ENCODE results near the gene ARHGAP10.

Gene ARHGAP10

GRCh38 chr4:147971116-147971515 lies 239.2 kb downstream of the ARHGAP10 start:
- H2BK5ac ChIP-seq (ENCODE audit: low read depth, low read length, poor library complexity, severe bottlenecking): no peak overlapping the region
- no peak overlapping the region for H2BK15ac ChIP-seq (ENCODE audit: low read depth, poor library complexity, severe bottlenecking)
- H3K23ac ChIP-seq (ENCODE audit: low read length in 2 of 2): no peak overlapping the region
- no peak for DNase-seq
- H3K4me3 ChIP-seq (ENCODE audit: insufficient read depth in 1 of 2, low read depth in 1 of 2, low read length in 2 of 2): no peak overlapping the region
- no peak overlapping the region for H3K27ac ChIP-seq (ENCODE audit: low read length, poor library complexity, severe bottlenecking)
- no peaks in the 10 kb centered on the region for H3K27me3 ChIP-seq (ENCODE audit: control insufficient read depth in 1 of 2, insufficient read depth in 1 of 2, low read length in 2 of 2)
- no peak overlapping the region for H3K9ac ChIP-seq (ENCODE audit: low read length)
- H3K9me3 ChIP-seq (ENCODE audit: control insufficient read depth, low read length): no peaks in the 10 kb centered on the region
- H2BK120ac ChIP-seq (ENCODE audit: low read depth, low read length): no peak overlapping the region
- H3K4me2 ChIP-seq (ENCODE audit: low read length, poor library complexity, severe bottlenecking): no peak overlapping the region
- peaks cover 12% of the 10 kb centered on the region for H3K79me1 ChIP-seq (replicated peaks; ENCODE audit: low read length, poor library complexity, severe bottlenecking)
- no peak overlapping the region for H2AK5ac ChIP-seq (ENCODE audit: low read length, severe bottlenecking)
- H4K8ac ChIP-seq (ENCODE audit: low read length): no peak overlapping the region
- H3K4me1 ChIP-seq (ENCODE audit: control insufficient read depth, insufficient read depth, low read depth, low read length): no peaks in the 10 kb centered on the region
- no peak overlapping the region for H3K14ac ChIP-seq (ENCODE audit: low read length in 2 of 2)
- no peak overlapping the region for H2AFZ ChIP-seq (ENCODE audit: low read depth, low read length)
- H3K36me3 ChIP-seq (ENCODE audit: control insufficient read depth in 1 of 2, insufficient read depth in 2 of 2, low read depth in 1 of 2, low read length in 2 of 2): peaks cover 0 to 47% of the 10 kb centered on the region in 2 experiments
- no peak overlapping the region for H2BK12ac ChIP-seq (ENCODE audit: low read length in 2 of 2)
- no peak overlapping the region for H3K18ac ChIP-seq (ENCODE audit: low read depth in 1 of 2, low read length in 2 of 2)
- no peak overlapping the region for H4K91ac ChIP-seq (ENCODE audit: low read length)
- no peak overlapping the region for H3K4ac ChIP-seq (ENCODE audit: low read depth in 1 of 2, low read length in 2 of 2)
- WGBS: 99% methylated on average over 4 of the region's 4 CpGs

- H3K9ac ChIP-seq (ENCODE audit: low read length): peak overlapping the region; percentile 22
- H2AK5ac ChIP-seq (ENCODE audit: low read length, severe bottlenecking): no peak overlapping the region
- H3K23ac ChIP-seq (ENCODE audit: low read length in 2 of 2): no peak overlapping the region
- no peak overlapping the region for H3K4me3 ChIP-seq (ENCODE audit: insufficient read depth in 1 of 2, low read depth in 1 of 2, low read length in 2 of 2)
- H4K91ac ChIP-seq (ENCODE audit: low read length): no peak overlapping the region
- H3K4ac ChIP-seq (ENCODE audit: low read depth in 1 of 2, low read length in 2 of 2): no peak overlapping the region
- H3K9me3 ChIP-seq (ENCODE audit: control insufficient read depth, low read length): no peaks in the 10 kb centered on the region
- H3K27me3 ChIP-seq (ENCODE audit: control insufficient read depth in 1 of 2, insufficient read depth in 1 of 2, low read length in 2 of 2): no peaks in the 10 kb centered on the region
- no peaks in the 10 kb centered on the region for H3K4me1 ChIP-seq (ENCODE audit: control insufficient read depth, insufficient read depth, low read depth, low read length)
- H2BK120ac ChIP-seq (ENCODE audit: low read depth, low read length): no peak overlapping the region
- no peak overlapping the region for H2BK15ac ChIP-seq (ENCODE audit: low read depth, poor library complexity, severe bottlenecking)
- no peak overlapping the region for H3K27ac ChIP-seq (ENCODE audit: low read length, poor library complexity, severe bottlenecking)
- H3K4me2 ChIP-seq (ENCODE audit: low read length, poor library complexity, severe bottlenecking): no peak overlapping the region
- H3K18ac ChIP-seq (ENCODE audit: low read depth in 1 of 2, low read length in 2 of 2): no peak overlapping the region
- peak; percentile 17 for DNase-seq
- H4K8ac ChIP-seq (ENCODE audit: low read length): no peak overlapping the region
- H2AFZ ChIP-seq (ENCODE audit: low read depth, low read length): no peak overlapping the region
- 95% methylated on average over 2 of the region's 3 CpGs for WGBS
- H3K79me1 ChIP-seq (replicated peaks; ENCODE audit: low read length, poor library complexity, severe bottlenecking): peaks cover 17% of the 10 kb centered on the region
- H2BK12ac ChIP-seq (ENCODE audit: low read length in 2 of 2): no peak overlapping the region
- peaks cover 0 to 30% of the 10 kb centered on the region in 2 experiments for H3K36me3 ChIP-seq (ENCODE audit: control insufficient read depth in 1 of 2, insufficient read depth in 2 of 2, low read depth in 1 of 2, low read length in 2 of 2)
- no peak overlapping the region for H3K14ac ChIP-seq (ENCODE audit: low read length in 2 of 2)
- H2BK5ac ChIP-seq (ENCODE audit: low read depth, low read length, poor library complexity, severe bottlenecking): no peak overlapping the region
Measured at GRCh38 chr4:147975325-147975724, 243.4 kb downstream of the ARHGAP10 start.

- whole genome bisulfite sequencing: 100% methylated on average over 1 of the region's 2 CpGs
- Histone ChIP-seq H3K4me1 (ENCODE audit: control insufficient read depth, insufficient read depth, low read depth, low read length) (no peaks in the 10 kb centered on the region), H3K23ac (ENCODE audit: low read length in 2 of 2) (no peak overlapping the region), H3K9ac (ENCODE audit: low read length) (peak overlapping the region; percentile 24), H3K27ac (ENCODE audit: low read length, poor library complexity, severe bottlenecking) (no peak overlapping the region), H3K4me3 (ENCODE audit: insufficient read depth in 1 of 2, low read depth in 1 of 2, low read length in 2 of 2) (no peak overlapping the region), H2BK120ac (ENCODE audit: low read depth, low read length) (no peak overlapping the region), H2BK12ac (ENCODE audit: low read length in 2 of 2) (no peak overlapping the region), H3K18ac (ENCODE audit: low read depth in 1 of 2, low read length in 2 of 2) (no peak overlapping the region), H3K4ac (ENCODE audit: low read depth in 1 of 2, low read length in 2 of 2) (no peak overlapping the region), H3K4me2 (ENCODE audit: low read length, poor library complexity, severe bottlenecking) (no peak overlapping the region), H4K91ac (ENCODE audit: low read length) (no peak overlapping the region), H3K9me3 (ENCODE audit: control insufficient read depth, low read length) (no peaks in the 10 kb centered on the region), H2BK15ac (ENCODE audit: low read depth, poor library complexity, severe bottlenecking) (no peak overlapping the region), H3K36me3 (ENCODE audit: control insufficient read depth in 1 of 2, insufficient read depth in 2 of 2, low read depth in 1 of 2, low read length in 2 of 2) (peaks cover 0 to 28% of the 10 kb centered on the region in 2 experiments), H3K27me3 (ENCODE audit: control insufficient read depth in 1 of 2, insufficient read depth in 1 of 2, low read length in 2 of 2) (no peaks in the 10 kb centered on the region), H2AFZ (ENCODE audit: low read depth, low read length) (no peak overlapping the region), H2BK5ac (ENCODE audit: low read depth, low read length, poor library complexity, severe bottlenecking) (no peak overlapping the region), H3K14ac (ENCODE audit: low read length in 2 of 2) (no peak overlapping the region), H4K8ac (ENCODE audit: low read length) (no peak overlapping the region), H2AK5ac (ENCODE audit: low read length, severe bottlenecking) (no peak overlapping the region), H3K79me1 (replicated peaks; ENCODE audit: low read length, poor library complexity, severe bottlenecking) (peaks cover 16% of the 10 kb centered on the region)
- DNase-seq: peak; percentile 8
Measured at GRCh38 chr4:147975933-147976928, 244.3 kb downstream of the ARHGAP10 start.

- H3K4me1 ChIP-seq (ENCODE audit: control insufficient read depth, insufficient read depth, low read depth, low read length): peaks cover 7% of the 10 kb centered on the region
- no peak overlapping the region for H2BK5ac ChIP-seq (ENCODE audit: low read depth, low read length, poor library complexity, severe bottlenecking)
- peaks cover 12 to 20% of the 10 kb centered on the region in 2 experiments for H3K36me3 ChIP-seq (ENCODE audit: control insufficient read depth in 1 of 2, insufficient read depth in 2 of 2, low read depth in 1 of 2, low read length in 2 of 2)
- DNase-seq: no peak
- no peak overlapping the region for H2BK120ac ChIP-seq (ENCODE audit: low read depth, low read length)
- no peak overlapping the region for H3K18ac ChIP-seq (ENCODE audit: low read depth in 1 of 2, low read length in 2 of 2)
- H3K4me2 ChIP-seq (ENCODE audit: low read length, poor library complexity, severe bottlenecking): no peak overlapping the region
- H3K79me1 ChIP-seq (replicated peaks; ENCODE audit: low read length, poor library complexity, severe bottlenecking): peaks cover 29% of the 10 kb centered on the region
- H4K91ac ChIP-seq (ENCODE audit: low read length): no peak overlapping the region
- H2BK15ac ChIP-seq (ENCODE audit: low read depth, poor library complexity, severe bottlenecking): no peak overlapping the region
- H2BK12ac ChIP-seq (ENCODE audit: low read length in 2 of 2): no peak overlapping the region
- no peaks in the 10 kb centered on the region for H3K27me3 ChIP-seq (ENCODE audit: control insufficient read depth in 1 of 2, insufficient read depth in 1 of 2, low read length in 2 of 2)
- no peaks in the 10 kb centered on the region for H3K9me3 ChIP-seq (ENCODE audit: control insufficient read depth, low read length)
- H2AFZ ChIP-seq (ENCODE audit: low read depth, low read length): no peak overlapping the region
- H3K27ac ChIP-seq (ENCODE audit: low read length, poor library complexity, severe bottlenecking): no peak overlapping the region
- WGBS: 100% methylated on average over 2 of the region's 3 CpGs
- H2AK5ac ChIP-seq (ENCODE audit: low read length, severe bottlenecking): no peak overlapping the region
- H3K9ac ChIP-seq (ENCODE audit: low read length): no peak overlapping the region
- H4K8ac ChIP-seq (ENCODE audit: low read length): no peak overlapping the region
- no peak overlapping the region for H3K4me3 ChIP-seq (ENCODE audit: insufficient read depth in 1 of 2, low read depth in 1 of 2, low read length in 2 of 2)
- no peak overlapping the region for H3K14ac ChIP-seq (ENCODE audit: low read length in 2 of 2)
- H3K23ac ChIP-seq (ENCODE audit: low read length in 2 of 2): no peak overlapping the region
- no peak overlapping the region for H3K4ac ChIP-seq (ENCODE audit: low read depth in 1 of 2, low read length in 2 of 2)
Measured at GRCh38 chr4:147980586-147980985, 248.7 kb downstream of the ARHGAP10 start.

Measured in mesenchymal stem cell (in vitro differentiated cells and primary cell).